Activated CD4-positive, alpha-beta T cell treated with anti-CD3 and anti-CD28 coated beads, Interleukin-2, amount 50 U/mL, for 48 hours (primary cell): ENCODE data around the gene PDGFA.

Experiments used
- DNase-seq, 2 experiments: peaks; one replicate each; pipeline ENCODE4 v3.0.0-alpha.2; 2020

PDGFA gene

DNA sequence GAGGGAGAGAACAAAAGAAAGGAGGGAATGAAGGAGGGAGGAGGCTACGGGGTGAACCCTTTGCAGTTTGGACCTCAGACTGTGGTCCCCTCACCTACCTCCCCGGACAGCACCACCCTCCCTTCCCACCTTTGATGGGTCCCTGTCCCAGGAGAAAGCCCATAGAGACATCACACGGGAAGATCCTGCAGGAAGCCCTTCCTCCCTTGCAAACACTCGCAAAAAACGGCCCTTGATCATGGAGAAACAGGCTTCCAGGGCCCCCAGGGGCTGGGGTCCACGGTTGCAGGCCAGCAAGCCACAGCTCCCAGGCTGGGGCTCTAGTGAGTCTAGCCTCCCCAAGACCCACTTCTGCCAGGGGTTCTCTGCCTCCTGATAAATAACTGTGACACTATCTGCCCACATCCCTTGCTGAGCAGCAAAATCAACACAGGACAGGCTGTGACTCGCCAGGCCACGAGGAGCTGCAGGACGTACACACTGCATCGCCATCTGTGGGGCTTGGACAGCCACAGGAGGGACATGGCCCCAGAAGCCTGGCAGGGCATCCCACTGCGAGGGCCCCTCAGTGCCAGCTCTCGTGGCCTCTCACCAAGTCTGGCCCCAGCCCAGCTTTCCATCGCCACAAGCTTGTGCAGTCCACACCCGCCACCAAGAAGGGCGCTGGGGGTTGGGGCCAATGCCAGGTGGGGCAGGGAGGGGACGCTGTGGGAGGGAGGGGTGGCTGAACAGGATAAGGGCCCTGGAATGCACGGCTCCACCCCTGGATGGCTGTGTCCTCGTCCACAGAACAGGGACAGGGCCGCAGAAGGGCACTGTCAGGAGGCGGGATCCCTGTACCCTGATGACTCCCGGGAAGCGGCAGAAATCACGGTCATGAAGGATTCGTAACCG is 34.2 kb downstream of the PDGFA start:
- no peak for DNase-seq

DNA sequence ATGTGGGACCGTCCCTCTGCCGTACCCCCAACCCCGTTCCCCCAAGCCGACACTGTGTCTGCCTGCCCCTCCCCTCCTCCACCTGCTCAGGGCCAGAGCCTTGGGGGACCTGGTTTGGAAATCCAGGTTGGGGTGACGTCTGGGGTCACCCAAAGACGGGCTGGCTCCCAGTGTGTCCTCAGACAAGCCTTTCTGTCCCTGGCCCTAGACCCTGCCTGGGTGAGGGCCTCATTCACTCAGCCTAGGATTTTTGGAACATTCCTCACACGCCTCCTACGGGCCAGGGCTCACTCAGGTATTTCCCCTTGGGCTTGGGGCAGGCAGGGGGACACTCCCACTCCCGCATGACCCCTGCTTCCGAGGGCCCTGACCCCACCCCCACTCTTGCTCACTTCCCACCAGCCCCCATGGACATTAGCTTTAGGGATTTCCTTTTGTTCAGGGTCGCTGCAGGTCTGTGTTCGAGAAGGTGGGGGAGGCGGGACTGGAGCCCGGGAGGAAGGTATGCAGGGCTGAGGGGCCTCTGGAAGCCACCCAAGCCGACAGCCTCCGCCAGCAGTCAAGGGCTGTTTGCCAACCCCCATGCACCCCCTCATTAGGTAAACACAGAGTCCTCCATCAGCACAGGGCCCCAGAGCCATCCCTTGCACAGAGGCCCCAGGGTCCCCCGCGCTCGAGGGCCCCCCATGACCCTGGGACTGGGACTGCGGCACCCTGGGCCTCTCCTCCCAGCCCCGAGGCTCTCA is 35.1 kb downstream of the PDGFA start:
- DNase-seq: no peak

DNA sequence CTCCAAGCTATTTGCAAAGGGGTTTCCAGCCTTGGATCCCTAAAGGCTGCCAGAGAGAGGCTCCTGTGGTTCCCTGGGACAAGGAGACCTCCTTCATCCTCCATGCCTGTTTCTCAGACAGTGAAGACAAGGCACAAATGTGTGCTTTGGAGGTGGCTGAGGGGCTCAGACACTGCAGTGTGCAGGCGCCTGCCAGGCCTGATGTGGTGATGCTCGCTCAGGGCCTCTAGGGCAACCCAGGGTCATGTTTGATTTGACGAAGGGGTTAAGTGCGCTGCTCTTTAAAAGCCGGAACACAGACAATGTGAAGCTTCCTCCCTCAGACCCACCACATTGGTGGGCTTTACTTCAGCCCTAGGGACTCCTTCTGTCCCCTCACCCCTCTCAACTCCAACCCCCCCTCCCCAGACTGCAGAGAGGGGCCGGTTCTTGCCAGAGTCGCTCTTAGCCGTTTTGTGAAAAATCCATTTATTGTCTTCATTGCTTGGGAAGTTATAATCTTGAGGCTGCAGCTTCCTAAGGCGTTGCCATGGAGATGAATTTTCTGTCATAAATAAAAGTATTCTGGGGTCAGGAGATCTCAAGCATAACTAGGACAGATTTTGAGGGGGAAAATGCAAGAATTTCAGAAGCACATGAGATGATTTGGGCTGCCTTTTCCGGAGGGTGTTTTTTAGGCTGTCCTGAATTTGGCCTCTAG is 35.8 kb downstream of the PDGFA start:
- no peak for DNase-seq

- no peak for DNase-seq
These were observed 37.0 kb downstream of the PDGFA start for GRCh38 chr7:482521-483083.

- DNase-seq: no peak
These were observed 38.3 kb downstream of the PDGFA start for GRCh38 chr7:481219-481930.

DNA sequence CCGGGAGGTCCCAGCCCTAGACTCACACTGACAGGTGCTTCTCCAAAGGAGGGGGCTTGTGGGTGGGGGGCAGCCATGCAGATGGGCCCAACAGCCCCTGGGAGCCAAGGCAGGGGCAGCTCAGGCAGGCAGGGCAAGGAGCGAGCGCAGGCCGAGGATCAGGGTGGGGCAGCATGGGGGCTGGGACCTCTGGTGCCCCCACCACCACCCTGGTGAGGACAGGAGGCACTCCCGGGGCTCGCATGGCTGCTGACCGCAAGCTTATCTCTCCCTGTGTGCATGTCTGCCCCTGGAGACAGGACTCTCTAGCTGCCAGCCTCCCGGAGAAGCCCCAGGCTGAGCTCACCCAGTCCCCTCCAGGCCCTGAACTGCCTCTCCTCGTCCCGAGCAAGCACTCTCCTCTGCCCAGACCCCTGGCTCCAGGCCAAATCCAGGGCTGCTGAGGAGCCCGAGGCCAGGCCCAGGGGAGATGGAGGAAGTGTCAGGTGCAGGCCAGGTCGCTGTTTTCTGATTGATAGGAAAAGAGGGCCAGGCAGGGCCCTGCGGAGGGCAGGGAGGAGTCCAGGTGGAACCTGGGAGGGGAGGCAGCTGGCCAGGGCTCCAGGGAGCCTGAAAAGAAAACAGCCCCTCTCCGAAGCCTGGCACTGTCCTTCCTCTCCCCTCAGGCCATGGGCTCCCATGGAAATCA is 39.0 kb downstream of the PDGFA start:
- no peak for DNase-seq

DNA sequence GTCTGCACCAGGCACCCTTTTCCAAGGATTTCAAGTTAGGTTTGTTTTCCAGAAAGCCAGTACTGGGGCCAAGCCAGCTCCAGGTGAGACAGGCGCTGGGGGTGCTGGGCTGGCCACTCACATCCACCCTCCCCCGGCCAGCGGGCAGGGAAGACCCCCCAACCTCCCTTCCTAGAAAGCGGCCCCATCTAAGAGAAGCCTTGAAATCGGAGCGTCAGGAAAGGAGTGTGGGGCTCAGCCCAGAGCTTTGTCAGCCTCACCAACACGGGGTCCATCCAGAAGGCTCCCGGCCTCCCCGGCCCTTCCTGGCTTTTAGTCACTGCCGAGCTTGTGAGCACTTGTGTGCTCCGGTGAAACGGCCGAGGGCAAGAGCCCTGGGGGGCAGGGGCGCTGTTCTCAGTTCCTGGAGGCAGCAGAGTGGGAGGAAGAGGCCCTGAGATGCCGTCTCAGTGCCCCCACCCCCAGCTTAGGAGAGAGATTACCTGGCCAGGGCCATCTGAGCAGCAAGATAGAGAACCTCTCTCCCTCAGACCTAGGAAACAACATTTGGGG is 39.6 kb downstream of the PDGFA start:
- DNase-seq: no peak

GRCh38 chr7:479115-479947 is 40.3 kb downstream of the PDGFA start:
- DNase-seq: no peak

GRCh38 chr7:477626-478220 is 41.9 kb downstream of the PDGFA start:
- DNase-seq: no peak

- no peak for DNase-seq
These were observed 42.8 kb downstream of the PDGFA start for GRCh38 chr7:476736-477360.

DNA sequence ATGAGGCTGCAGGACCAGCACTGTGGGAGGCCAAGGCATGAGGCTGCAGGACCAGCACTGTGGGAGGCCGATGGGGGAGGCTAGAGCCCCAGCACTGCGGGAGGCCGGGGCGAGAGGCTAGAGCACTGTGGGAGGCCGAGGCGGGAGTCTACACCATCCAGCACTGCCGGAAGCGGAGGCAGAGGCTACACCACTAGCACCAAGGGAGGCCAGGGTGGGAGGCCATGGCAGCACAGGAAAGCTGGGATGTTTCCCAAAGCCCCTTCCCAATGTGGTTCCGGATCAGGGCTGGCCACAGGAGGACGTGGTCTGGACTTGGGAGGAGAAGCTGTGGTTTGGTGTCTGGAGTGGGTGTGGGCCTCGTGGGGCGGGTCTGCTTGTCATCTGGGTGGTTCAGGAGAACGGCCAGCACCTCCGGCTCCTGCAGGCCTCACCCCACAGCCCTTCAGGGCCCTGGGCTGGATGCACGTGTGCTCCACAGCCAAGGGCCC is 43.6 kb downstream of the PDGFA start:
- DNase-seq: no peak

DNA sequence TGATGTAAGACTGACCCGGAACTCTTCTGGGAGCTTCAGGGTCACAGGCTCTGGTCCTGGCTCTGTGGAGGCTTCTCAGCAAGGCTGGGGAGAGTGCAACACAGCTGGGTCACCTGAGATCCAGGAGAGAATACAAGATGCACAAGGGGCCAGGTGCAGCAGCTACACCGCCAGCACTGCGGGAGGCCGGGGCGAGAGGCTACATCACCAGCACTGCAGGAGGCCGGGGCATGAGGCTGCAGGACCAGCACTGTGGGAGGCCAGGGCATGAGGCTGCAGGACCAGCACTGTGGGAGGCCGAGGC is 44.3 kb downstream of the PDGFA start:
- DNase-seq: no peak

GRCh38 chr7:474605-475424 is 44.8 kb downstream of the PDGFA start:
- no peak for DNase-seq

- DNase-seq: no peak
These were observed 45.6 kb downstream of the PDGFA start for GRCh38 chr7:473870-474604.

- no peak for DNase-seq
These were observed 46.4 kb downstream of the PDGFA start for GRCh38 chr7:473211-473734.

DNA sequence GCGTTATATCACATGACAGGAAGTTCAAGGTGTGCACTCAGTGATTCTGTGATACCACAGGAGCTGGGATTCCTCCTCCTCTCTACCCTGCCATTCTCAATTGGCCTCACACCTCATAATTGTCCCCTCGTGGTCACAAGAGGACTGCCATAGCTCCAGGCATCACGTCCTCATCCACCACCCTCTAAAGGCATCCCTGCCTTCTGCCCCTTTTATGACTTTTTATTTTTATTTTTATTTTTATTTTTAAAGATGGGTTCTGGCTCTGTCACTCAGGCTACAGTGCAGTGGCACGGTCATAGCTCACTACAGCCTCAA is 47.0 kb downstream of the PDGFA start:
- DNase-seq: no peak

DNA sequence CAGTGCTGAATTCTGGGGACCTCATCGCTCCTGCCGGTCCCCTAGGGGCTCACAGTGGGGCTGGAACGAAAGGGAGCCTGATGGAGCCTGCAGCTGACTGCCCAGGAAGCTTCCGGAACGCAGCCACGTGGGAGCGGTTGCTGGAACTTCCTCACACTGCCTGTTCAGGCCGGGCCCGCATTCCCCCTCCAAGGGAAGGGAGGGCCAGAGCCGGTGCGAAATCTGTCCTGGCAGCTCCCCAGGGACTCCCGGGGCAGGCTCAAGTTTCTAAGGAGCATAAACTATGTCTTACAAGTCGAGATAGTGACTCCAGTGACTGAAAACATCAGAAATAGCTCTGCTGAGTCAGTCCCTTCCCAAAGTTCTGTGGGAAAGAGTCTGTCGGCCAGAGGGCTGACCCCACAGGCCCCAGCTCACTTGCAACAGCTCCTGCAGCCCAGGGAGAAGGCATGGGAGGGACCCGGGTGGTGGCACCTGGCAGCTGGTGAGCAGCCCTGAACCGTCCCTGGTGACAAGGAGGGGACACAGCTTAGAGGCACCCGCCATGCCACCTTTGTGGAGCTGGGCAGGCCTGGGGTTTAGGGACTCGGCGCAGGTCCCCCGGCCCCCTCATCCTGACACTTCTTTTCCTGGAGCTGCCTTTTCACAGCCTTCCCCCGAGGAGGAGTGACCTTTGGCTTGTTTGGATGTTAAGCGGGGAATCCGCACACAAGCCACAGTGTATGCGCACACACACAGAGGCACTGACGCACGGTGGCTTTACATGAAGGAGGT is 47.6 kb downstream of the PDGFA start:
- DNase-seq: no peak
